Mononuclear cell (primary cell): Measurements from ENCODE around the gene GPR18. TPM values are rescaled to one million over a fixed set of nuclear protein-coding genes. Genes with fewer than 3 reads are reported as not detected.

ENCODE experiments used
- H3K27me3 ChIP-seq: 2 replicates; pipeline ENCODE4 v1.6.0; 2011; ENCODE audit warnings: low read length, control low read depth; ENCODE audit not compliant: insufficient read depth
- H3K4me1 ChIP-seq: 2 replicates; pipeline ENCODE4 v1.5.1; 2011; ENCODE audit warnings: mild to moderate bottlenecking, low read length, control low read depth; ENCODE audit not compliant: insufficient read depth
- H3K4me3 ChIP-seq: 2 replicates; pipeline ENCODE4 v1.5.1; 2011; ENCODE audit warnings: mild to moderate bottlenecking, low read length, moderate library complexity
- H3K9me3 ChIP-seq: 2 replicates; pipeline ENCODE4 v1.5.1; 2011; ENCODE audit warnings: low read depth, mild to moderate bottlenecking, control low read depth, low read length
- total RNA-seq: library from RNA; depleted of rRNA; stranded (reverse); fragments of >200 nt; gene quantifications from one replicate; pipeline ENCODE4 v1.2.3, GENCODE V29; 2012

Gene GPR18
- total RNA-seq, 1 donor: 38.0 TPM

GRCh38 chr13:99280166-99280565, 22.0 kb upstream of the GPR18 start:
- Histone ChIP-seq H3K27me3 (no peaks in the 10 kb centered on the region), H3K4me1 (peaks cover 97% of the 10 kb centered on the region), H3K4me3 (no peak overlapping the region), H3K9me3 (no peaks in the 10 kb centered on the region)

GRCh38 chr13:99279637-99280036, 21.5 kb upstream of the GPR18 start:
- H3K4me1 ChIP-seq: peaks cover 99% of the 10 kb centered on the region

GRCh38 chr13:99278843-99279242, 20.7 kb upstream of the GPR18 start:
- Histone ChIP-seq H3K9me3 (no peaks in the 10 kb centered on the region), H3K27me3 (no peaks in the 10 kb centered on the region), H3K4me1 (peaks cover 97% of the 10 kb centered on the region), H3K4me3 (no peak overlapping the region)

More at GRCh38 chr13:99279637-99280036, 21.5 kb upstream of the GPR18 start:
- Histone ChIP-seq H3K4me3 (no peak overlapping the region), H3K27me3 (no peaks in the 10 kb centered on the region), H3K9me3 (no peaks in the 10 kb centered on the region)

- Histone ChIP-seq H3K4me3 (no peak overlapping the region), H3K9me3 (no peaks in the 10 kb centered on the region), H3K4me1 (peaks cover 96% of the 10 kb centered on the region), H3K27me3 (no peaks in the 10 kb centered on the region)
Observed at GRCh38 chr13:99278200-99278599, 20.0 kb upstream of the GPR18 start.

- no peak overlapping the region for H3K4me3 ChIP-seq
- H3K4me1 ChIP-seq: peaks cover 91% of the 10 kb centered on the region
- no peaks in the 10 kb centered on the region for H3K9me3 ChIP-seq
- H3K27me3 ChIP-seq: no peaks in the 10 kb centered on the region
Observed at GRCh38 chr13:99277629-99278028, 19.4 kb upstream of the GPR18 start.

- Histone ChIP-seq H3K27me3 (no peaks in the 10 kb centered on the region), H3K4me1 (peaks cover 91% of the 10 kb centered on the region), H3K9me3 (no peaks in the 10 kb centered on the region), H3K4me3 (no peak overlapping the region)
Observed at GRCh38 chr13:99276706-99277105, 18.5 kb upstream of the GPR18 start.

- no peaks in the 10 kb centered on the region for H3K27me3 ChIP-seq
- H3K4me3 ChIP-seq: no peak overlapping the region
- peaks cover 86% of the 10 kb centered on the region for H3K4me1 ChIP-seq
Observed at GRCh38 chr13:99275093-99275469, 16.9 kb upstream of the GPR18 start.

GRCh38 chr13:99273128-99273527, 14.9 kb upstream of the GPR18 start:
- Histone ChIP-seq H3K9me3 (no peaks in the 10 kb centered on the region), H3K4me3 (no peak overlapping the region), H3K4me1 (peaks cover 67% of the 10 kb centered on the region), H3K27me3 (no peaks in the 10 kb centered on the region)

More at GRCh38 chr13:99275093-99275469, 16.9 kb upstream of the GPR18 start:
- no peaks in the 10 kb centered on the region for H3K9me3 ChIP-seq

- Histone ChIP-seq H3K4me1 (peaks cover 61% of the 10 kb centered on the region), H3K4me3 (no peak overlapping the region), H3K27me3 (no peaks in the 10 kb centered on the region), H3K9me3 (no peaks in the 10 kb centered on the region)
Observed at GRCh38 chr13:99272481-99272880, 14.3 kb upstream of the GPR18 start.

- H3K27me3 ChIP-seq: no peaks in the 10 kb centered on the region
- no peaks in the 10 kb centered on the region for H3K9me3 ChIP-seq
- H3K4me1 ChIP-seq: peaks cover 48% of the 10 kb centered on the region
- no peak overlapping the region for H3K4me3 ChIP-seq
Observed at GRCh38 chr13:99271249-99271648, 13.1 kb upstream of the GPR18 start.

GRCh38 chr13:99270518-99270917, 12.3 kb upstream of the GPR18 start:
- Histone ChIP-seq H3K27me3 (no peaks in the 10 kb centered on the region), H3K4me3 (no peak overlapping the region), H3K9me3 (no peaks in the 10 kb centered on the region), H3K4me1 (peaks cover 42% of the 10 kb centered on the region)

- Histone ChIP-seq H3K27me3 (no peaks in the 10 kb centered on the region), H3K4me1 (peaks cover 40% of the 10 kb centered on the region), H3K4me3 (no peak overlapping the region), H3K9me3 (no peaks in the 10 kb centered on the region)
Observed at GRCh38 chr13:99269627-99270241, 11.6 kb upstream of the GPR18 start.

GRCh38 chr13:99268822-99269221, 10.6 kb upstream of the GPR18 start:
- Histone ChIP-seq H3K4me1 (peaks cover 42% of the 10 kb centered on the region), H3K27me3 (no peaks in the 10 kb centered on the region), H3K4me3 (no peak overlapping the region), H3K9me3 (no peaks in the 10 kb centered on the region)

- H3K27me3 ChIP-seq: no peaks in the 10 kb centered on the region
- no peaks in the 10 kb centered on the region for H3K9me3 ChIP-seq
- H3K4me1 ChIP-seq: peaks cover 42% of the 10 kb centered on the region
- H3K4me3 ChIP-seq: no peak overlapping the region
Observed at GRCh38 chr13:99267927-99268326, 9.7 kb upstream of the GPR18 start.

- Histone ChIP-seq H3K4me1 (peaks cover 36% of the 10 kb centered on the region), H3K9me3 (no peaks in the 10 kb centered on the region), H3K4me3 (no peak overlapping the region), H3K27me3 (no peaks in the 10 kb centered on the region)
Observed at GRCh38 chr13:99266827-99267226, 8.6 kb upstream of the GPR18 start.

GRCh38 chr13:99265821-99266426, 7.7 kb upstream of the GPR18 start:
- no peak overlapping the region for H3K4me3 ChIP-seq
- H3K9me3 ChIP-seq: no peaks in the 10 kb centered on the region
- peaks cover 34% of the 10 kb centered on the region for H3K4me1 ChIP-seq
- H3K27me3 ChIP-seq: no peaks in the 10 kb centered on the region
